KBM-7 (cell line): ENCODE data around the gene PPM1G.
A peak's percentile ranks its signal among the peaks of the same experiment; 100 is the strongest.

Source experiments
- DNase-seq: peaks from one replicate; pipeline ENCODE4 v3.0.0-alpha.2; 2015
- in situ Hi-C: fragments of 300-500 bp; cut with MboI; formaldehyde crosslinking; loops from 2 replicates; pipeline ENCODE4 v1.14.3; 2020; ENCODE audit warnings: low sequenced_read_pairs, low pct_unique_long_range_greater_than_20kb, mixed read lengths

The PPM1G gene

GRCh38 chr2:27421660-27422250 lies 12.4 kb upstream of the PPM1G start:
- in situ Hi-C loops = no loop called here
- no peak for DNase-seq

- DNase-seq = no peak
- in situ Hi-C loops = no loop called here
These were observed 11.6 kb upstream of the PPM1G start for GRCh38 chr2:27420996-27421395.

GRCh38 chr2:27416151-27416550 lies 6.8 kb upstream of the PPM1G start:
- in situ Hi-C loops = no loop called here
- no peak for DNase-seq

GRCh38 chr2:27412419-27413152 lies 3.2 kb upstream of the PPM1G start:
- no peak for DNase-seq
- in situ Hi-C loops = no loop called here

GRCh38 chr2:27408601-27409320 lies 630 bp downstream of the PPM1G start:
- in situ Hi-C loops = no loop called here
- peak; percentile 37 for DNase-seq

- peak; percentile 59 for DNase-seq
These were observed 1.4 kb downstream of the PPM1G start for GRCh38 chr2:27407798-27408491.

GRCh38 chr2:27400348-27401135 lies 8.8 kb downstream of the PPM1G start:
- DNase-seq = no peak
- in situ Hi-C loops = no loop called here

More at GRCh38 chr2:27407798-27408491, 1.4 kb downstream of the PPM1G start:
- in situ Hi-C loops = no loop called here

GRCh38 chr2:27398962-27399361 lies 10.4 kb downstream of the PPM1G start:
- in situ Hi-C loops = no loop called here
- DNase-seq = no peak

- in situ Hi-C loops = no loop called here
- DNase-seq = no peak
These were observed 16.2 kb downstream of the PPM1G start for GRCh38 chr2:27393225-27393624.

- in situ Hi-C loops = no loop called here
- DNase-seq = no peak
These were observed 18.3 kb downstream of the PPM1G start for GRCh38 chr2:27390822-27391679.

- in situ Hi-C loops = no loop called here
- DNase-seq = no peak
These were observed 27.7 kb downstream of the PPM1G start for GRCh38 chr2:27381577-27382181.

GRCh38 chr2:27380626-27381545 lies 28.5 kb downstream of the PPM1G start, which contains the start of gene ZNF513:
TSS of gene ZNF513 (minus strand) at chr2:27380734. CDS start at chr2:27380526, 208 bp downstream.
- in situ Hi-C loops = no loop called here
- DNase-seq = peak; percentile 90

- DNase-seq = peak; percentile 44
- in situ Hi-C loops = no loop called here
These were observed 29.4 kb downstream of the PPM1G start for GRCh38 chr2:27379836-27380625.

- peak; percentile 37 for DNase-seq
- in situ Hi-C loops = no loop called here
These were observed 30.0 kb downstream of the PPM1G start for GRCh38 chr2:27379383-27379835.

- DNase-seq = no peak
- in situ Hi-C loops = no loop called here
These were observed 30.5 kb downstream of the PPM1G start for GRCh38 chr2:27378809-27379290.
